Omental fat pad (tissue), 4 donors: ENCODE data around the gene ADAM8. TPM values are rescaled to one million over a fixed set of nuclear protein-coding genes. Genes with fewer than 3 reads are reported as not detected.

ENCODE experiments used
- ATAC-seq: fragments of 150-250 bp; one replicate; pipeline ENCODE4 v1.9.1; 2016; ENCODE audit warnings: mild to moderate bottlenecking, moderate library complexity; ENCODE audit not compliant: low FRiP score
- DNase-seq: peaks from one replicate; pipeline ENCODE4 v3.0.0-alpha.2; 2019; ENCODE audit warnings: low spot score
- total RNA-seq, 4 donors: library from RNA; depleted of rRNA; stranded (reverse); fragments of >200 nt; gene quantifications; one replicate each; pipeline ENCODE4 v1.1.0, GENCODE V29; 2016
- TF ChIP-seq, protein P1 (sequence below), 3 donors: fragments of 450-650 bp; IDR thresholded peaks; one replicate each; pipeline ENCODE4 v1.5.1; 2016 to 2017; ENCODE audit warnings: antibody characterized with exemption in 3 of 3, mild to moderate bottlenecking in 3 of 3, moderate library complexity in 2 of 3

ADAM8 gene
- total RNA-seq, 4 donors from 2014 or later, result 3.9 to 53.9 (median 8.4) TPM

DNA sequence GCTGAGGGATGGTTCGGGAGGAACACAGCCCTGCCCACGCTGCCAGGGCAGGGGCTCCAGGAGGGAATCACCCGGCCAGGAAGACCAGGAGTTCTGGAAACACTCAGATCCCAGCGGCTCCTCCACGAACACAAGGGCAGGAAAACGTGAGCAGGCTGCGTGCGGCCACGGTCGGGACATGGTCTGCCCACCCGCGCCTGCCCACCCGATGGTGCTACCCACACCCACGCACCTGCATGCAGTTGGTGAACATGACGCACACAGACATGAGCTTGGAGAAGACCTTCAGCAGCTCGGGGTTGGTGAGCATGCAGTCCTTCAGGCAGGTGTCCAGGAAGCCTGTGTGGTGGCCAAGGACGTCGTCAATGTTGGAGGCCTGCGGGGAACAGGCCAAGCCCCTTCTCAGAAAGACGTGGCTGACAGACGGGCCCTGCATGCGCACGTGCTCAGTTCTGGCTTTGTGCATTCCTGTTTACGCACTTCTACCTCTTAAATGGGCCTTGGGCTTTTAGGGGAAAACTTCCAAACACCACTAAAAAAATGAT is 6.2 kb upstream of the ADAM8 start:
- no peak for ATAC-seq
- TF ChIP-seq, protein P1, sequence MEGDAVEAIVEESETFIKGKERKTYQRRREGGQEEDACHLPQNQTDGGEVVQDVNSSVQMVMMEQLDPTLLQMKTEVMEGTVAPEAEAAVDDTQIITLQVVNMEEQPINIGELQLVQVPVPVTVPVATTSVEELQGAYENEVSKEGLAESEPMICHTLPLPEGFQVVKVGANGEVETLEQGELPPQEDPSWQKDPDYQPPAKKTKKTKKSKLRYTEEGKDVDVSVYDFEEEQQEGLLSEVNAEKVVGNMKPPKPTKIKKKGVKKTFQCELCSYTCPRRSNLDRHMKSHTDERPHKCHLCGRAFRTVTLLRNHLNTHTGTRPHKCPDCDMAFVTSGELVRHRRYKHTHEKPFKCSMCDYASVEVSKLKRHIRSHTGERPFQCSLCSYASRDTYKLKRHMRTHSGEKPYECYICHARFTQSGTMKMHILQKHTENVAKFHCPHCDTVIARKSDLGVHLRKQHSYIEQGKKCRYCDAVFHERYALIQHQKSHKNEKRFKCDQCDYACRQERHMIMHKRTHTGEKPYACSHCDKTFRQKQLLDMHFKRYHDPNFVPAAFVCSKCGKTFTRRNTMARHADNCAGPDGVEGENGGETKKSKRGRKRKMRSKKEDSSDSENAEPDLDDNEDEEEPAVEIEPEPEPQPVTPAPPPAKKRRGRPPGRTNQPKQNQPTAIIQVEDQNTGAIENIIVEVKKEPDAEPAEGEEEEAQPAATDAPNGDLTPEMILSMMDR (IDR thresholded peaks at IDR 0.05), result no peak
- no peak for DNase-seq

DNA sequence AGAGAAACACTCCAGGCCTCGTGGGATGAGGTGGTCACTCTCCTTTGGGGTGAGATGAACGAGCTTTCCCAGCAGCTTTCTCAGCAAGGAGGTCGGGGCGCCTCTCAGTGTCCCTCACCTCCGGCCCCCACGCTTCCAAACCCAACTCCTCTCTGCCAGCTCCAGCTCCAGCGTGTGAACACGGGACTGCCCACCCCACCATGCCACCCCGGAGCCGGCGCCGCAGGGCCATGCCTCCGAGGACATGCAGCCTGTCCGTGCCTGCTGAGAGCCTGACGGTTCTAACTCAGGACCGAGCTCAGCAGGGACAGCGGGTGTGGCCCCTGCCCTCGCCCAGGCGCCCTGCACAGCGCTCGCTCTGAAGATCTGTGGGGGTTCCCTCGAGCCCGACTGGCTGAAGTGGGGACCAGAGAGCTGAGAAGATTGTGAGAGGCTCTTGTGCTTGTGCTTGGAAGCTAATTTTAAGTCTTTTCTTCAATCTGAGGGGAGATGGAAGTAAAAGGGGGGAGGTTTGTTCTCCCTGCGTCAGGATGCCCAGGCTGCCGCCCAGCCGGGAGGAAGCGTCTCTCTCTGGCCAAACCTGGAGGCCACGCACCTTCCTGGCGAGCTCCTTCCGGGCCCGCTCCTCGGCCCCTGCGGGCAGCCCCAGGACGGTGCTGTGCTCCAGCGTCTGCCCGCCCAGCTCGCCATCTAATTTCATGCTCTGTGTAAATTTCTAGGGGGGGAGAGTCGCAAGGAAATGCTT is 5.1 kb upstream of the ADAM8 start:
- TF ChIP-seq, protein P1 (IDR thresholded peaks at IDR 0.05), result no peak
- ATAC-seq (no peak), DNase-seq (no peak)

DNA sequence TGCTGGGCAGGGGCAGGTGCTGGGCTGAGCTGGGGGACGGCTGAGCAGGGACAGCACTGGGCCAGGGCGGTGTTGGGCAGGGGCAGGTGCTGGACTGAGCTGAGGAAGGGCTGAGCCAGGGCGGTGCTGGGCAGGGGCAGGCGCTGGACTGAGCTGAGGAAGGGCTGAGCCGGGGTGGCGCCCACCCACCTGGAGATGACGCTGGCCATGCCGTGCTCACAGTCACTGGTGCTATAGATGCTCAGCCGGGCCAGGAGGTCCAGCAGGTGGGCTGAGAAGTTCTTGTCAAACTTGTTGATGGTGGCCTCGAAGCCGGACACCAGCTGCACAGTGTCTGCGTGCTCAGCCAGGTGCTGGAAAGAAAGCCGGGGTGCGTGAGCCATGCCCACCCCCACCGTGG is 4.4 kb upstream of the ADAM8 start:
- DNase-seq (no peak), ATAC-seq (no peak)
- TF ChIP-seq, protein P1 (IDR thresholded peaks at IDR 0.05), result no peak

GRCh38 chr10:133280391-133281059 is 3.9 kb upstream of the ADAM8 start:
- DNase-seq (no peak), ATAC-seq (no peak)
- TF ChIP-seq, protein P1 (IDR thresholded peaks at IDR 0.05), result no peak

GRCh38 chr10:133279326-133280226 is 2.9 kb upstream of the ADAM8 start:
- TF ChIP-seq, protein P1 (IDR thresholded peaks at IDR 0.05), result no peak
- DNase-seq (no peak), ATAC-seq (no peak)

- DNase-seq (no peak), ATAC-seq (no peak)
- TF ChIP-seq, protein P1 (IDR thresholded peaks at IDR 0.05), result no peak
Measured at GRCh38 chr10:133278577-133279265, 2.1 kb upstream of the ADAM8 start.
